Ramos (cell line): ENCODE results near the gene RFT1.

Experiments used
- in situ Hi-C: fragments of 300-500 bp; cut with MboI; formaldehyde crosslinking; loops from one replicate; pipeline ENCODE4 v1.14.3; 2022; ENCODE audit warnings: low sequenced_read_pairs; ENCODE audit not compliant: unreplicated experiment

Gene RFT1, protein sequence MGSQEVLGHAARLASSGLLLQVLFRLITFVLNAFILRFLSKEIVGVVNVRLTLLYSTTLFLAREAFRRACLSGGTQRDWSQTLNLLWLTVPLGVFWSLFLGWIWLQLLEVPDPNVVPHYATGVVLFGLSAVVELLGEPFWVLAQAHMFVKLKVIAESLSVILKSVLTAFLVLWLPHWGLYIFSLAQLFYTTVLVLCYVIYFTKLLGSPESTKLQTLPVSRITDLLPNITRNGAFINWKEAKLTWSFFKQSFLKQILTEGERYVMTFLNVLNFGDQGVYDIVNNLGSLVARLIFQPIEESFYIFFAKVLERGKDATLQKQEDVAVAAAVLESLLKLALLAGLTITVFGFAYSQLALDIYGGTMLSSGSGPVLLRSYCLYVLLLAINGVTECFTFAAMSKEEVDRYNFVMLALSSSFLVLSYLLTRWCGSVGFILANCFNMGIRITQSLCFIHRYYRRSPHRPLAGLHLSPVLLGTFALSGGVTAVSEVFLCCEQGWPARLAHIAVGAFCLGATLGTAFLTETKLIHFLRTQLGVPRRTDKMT

DNA sequence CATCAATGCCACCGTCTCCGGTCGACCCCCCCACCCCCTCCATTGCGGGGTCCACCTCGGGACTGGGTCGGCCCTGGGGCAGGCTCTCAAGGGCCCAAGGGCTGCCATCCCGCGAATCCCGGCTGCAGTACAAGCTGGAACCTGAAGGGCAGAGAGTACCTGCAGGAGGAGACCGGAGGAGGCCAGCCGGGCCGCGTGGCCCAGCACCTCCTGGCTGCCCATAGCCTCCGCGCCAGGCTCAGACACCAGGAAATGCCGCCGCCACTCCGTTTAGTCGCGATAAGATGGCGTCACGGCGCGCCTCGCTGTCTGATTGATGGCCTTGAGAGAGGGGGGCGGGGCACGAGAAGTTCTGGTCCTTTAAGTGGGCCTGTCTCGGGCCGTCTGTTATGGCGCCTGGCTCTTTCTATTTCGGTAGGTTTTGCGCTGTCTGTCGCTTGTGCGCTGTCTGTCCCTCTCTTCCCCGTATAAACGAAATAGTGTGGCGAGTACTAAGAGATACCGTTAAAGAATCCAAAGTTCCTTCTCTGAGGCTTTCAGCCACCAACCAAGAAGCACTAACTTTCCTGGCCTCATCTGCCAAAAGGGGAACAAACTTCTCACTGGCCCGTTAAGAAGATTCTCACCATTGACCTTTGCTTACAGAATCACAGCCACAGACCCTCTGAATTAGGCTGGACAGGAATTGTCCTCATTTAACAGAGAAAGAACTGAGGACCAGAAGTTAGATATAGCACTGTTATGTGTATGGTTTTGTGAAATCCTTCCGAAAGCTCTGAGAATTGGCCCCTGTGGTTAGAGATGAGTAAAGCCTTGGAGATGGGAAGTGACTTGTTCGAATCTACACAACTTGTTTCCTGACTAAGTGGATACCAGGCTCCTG, at the start of gene RFT1:
Gene RFT1 (minus strand): TSS at position 257 of the 883 bp plus-strand sequence. CDS start 35 bp downstream, at position 222.
- in situ Hi-C loops = loop anchor here (5.0 kb wide), 1 partner anchor 67 kb away; no protein-coding TSS in a partner anchor

DNA sequence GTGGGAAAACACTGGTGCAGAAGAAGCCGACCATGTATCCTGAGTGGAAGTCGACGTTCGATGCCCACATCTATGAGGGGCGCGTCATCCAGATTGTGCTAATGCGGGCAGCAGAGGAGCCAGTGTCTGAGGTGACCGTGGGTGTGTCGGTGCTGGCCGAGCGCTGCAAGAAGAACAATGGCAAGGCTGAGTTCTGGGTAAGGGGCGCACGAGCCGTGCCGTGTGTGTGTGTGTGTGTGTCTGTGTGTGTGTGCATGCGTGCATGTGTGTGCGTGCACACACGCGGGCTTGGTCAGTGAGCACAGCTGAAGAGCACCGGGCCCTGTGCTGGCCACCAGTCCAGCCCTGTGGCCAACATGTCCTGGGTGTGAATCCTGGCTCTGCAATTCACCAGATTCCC, 49.3 kb upstream of the RFT1 start:
- in situ Hi-C loops = no loop called here

DNA sequence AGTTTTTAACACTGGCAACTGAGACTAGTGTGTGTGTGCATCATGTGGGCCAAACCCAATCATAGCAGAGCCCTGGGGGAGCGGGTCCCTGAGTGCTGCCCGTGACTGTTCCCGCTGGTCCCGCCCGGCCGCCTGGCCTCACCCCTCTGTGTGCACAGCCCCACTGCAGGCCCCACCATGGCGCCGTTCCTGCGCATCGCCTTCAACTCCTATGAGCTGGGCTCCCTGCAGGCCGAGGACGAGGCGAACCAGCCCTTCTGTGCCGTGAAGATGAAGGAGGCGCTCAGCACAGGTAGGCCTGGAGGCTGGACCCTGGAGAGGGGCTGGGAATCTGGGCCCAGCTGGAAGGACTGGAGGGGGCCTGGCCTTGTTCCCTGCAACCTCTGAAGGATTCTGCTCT, 48.0 kb upstream of the RFT1 start:
- in situ Hi-C loops = no loop called here

DNA sequence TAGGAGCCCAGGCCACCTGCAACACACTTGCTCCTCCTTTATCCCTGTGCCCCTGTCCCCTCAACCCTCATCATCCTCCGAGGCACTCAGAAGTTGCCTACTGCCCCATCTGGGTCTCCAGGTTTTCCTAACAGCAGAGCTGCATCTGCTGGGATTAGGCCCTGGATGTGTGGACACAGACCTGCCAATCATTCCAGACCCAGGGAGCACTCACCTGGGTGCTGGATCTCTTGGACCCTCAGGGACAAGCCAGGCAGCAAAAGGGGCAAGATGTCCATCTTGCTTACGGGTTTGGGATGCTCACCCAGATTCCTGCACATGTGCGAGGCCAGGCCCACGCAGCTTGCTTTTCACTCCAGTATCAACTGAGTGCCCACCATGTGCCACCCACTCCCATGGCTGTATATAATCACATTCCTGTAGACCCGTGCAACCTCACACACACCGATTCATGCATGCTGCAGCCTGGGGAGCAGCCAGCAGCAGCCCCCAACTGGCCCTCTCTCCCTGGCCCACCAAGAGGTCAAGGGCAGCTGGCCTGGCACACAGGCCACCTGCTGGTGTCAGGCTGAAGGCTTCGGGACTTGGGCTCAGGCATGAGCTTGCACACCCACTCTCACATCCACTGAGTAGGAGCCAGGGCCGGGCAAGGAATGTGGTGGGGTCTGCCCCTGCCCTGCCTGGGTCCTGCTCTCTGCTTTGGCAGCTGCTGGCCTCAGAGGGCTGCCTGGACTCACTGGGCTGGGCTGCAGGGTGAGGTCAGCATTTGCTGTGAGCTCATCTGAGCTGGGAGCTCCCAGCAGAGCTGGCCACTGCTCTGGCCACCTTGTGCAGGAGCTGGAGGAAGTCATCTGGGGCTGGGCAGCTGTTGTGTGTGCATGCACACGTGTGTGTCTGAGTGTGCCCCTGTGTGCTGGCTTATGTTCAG, 45.6 kb upstream of the RFT1 start:
- in situ Hi-C loops = no loop called here

DNA sequence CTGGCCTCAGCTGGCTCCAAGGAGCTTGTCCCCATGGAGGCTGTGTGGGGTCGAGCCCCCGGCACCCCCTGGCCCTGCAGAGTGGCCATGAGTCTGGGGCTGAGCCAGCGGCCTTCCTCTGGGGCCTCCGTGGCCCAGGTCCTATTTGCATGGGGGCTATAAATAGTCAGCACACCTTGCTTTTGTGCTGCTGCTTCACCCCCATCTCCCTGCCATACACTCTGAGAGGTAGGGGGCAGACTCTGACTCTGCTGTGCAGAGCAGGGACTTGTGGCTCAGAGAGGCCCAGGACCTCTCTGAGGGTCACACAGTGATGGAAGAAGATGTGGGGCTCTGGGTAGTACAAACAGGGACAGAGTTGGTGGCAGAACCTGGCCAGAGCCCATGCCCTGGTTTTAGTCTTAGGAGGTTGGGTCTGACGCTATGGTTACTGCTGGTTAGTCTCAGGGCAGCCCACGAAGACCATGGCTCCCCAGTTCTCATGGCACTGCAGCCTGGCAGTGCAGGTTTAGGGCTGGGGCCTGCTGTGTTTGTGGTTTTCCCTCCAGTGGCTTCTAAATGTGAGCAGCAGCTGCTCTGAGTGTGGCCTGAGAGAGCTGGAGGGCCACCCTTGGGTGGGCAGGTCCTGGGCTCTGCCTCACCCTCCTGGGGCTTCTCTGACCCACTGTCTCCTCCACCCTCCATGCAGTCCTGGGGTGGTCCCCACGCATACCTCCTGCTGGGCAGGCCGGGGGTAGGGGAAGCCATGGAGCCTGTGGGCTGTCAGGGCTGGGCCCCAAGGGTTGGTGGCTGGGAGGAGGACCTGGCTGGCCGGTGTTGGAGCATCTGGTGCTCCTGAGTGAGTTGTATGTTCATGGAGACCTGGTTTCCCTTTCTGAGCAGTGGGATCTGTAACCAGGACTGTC, 44.4 kb upstream of the RFT1 start:
- in situ Hi-C loops = loop anchor here (25.0 kb wide), 1 partner anchor 937 kb away; the partner anchor contains the start of genes PPM1M, TLR9 and TWF2

DNA sequence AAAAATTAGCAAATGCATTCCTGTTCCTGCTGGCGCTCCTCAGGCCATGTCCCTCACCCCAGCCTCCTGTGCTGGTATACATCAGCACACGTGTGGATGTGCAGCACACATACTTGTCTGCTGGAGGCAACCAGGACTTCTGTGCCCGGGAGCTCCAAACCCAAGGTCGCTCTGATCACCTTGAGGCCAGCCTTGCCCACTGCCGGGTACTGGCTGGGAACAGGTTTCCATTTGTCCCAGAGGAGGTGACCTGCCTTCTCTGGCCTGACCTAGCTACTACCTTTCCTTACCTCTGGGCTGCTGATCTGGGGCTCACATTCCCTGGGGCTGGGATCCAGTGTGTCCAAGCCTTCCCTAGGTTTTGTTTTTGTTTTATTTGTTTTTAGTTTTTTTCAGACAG, 42.9 kb upstream of the RFT1 start:
- in situ Hi-C loops = loop anchor here (25.0 kb wide), 1 partner anchor 936 kb away; the partner anchor contains the start of genes PPM1M, TLR9 and TWF2

DNA sequence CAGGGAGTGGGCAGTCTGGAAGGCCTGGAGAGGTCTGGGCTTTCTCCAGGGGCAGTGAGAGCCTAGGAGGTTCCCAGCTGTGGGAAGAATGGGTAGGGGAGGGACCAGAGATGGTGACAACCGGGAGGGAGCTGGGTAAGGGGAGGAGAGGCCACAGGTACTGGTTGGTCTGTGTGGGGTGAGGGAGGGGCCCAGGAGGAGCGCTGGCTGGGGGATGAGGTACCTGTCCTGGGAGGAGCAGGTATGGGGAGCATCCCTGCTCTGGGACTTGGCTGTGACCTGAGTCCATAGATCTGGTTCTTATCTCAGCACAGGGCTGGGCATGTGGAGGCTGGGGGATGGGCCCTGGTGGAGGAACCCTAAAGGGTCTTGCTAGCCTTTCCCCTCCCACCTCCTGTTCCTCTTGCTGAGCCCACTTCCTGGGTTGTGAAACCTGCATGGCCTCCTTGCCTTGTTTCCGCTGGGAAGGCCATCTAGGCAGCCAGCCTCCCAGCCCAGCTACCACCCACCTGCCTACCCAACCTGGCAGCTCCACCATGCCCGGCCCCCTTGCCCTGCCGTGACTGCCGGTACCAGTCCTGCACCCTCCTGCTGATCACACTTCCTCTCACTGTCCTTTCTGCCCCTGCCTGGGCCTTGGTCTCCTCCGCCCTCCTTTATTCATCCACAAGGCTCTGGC, 41.7 kb upstream of the RFT1 start:
- in situ Hi-C loops = loop anchor here (25.0 kb wide), 1 partner anchor 935 kb away; the partner anchor contains the start of genes PPM1M, TLR9 and TWF2

DNA sequence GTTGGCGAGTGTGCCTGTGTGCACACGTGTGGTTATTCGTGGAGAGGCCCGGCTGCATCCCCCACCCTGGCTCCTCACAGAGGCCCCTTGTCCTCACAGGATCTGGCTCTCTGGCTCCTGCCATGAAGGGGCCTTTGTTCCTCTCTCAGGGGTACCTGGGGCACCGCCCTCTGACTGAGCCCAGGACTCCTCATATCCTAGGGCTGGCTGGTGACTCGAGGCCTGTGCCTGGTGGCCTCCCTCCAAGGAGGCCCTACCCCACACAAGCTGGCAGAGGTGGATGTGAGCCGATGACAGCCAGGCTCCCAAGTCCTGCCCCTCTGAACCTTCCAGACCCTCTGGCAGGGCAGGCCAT, 40.8 kb upstream of the RFT1 start:
- in situ Hi-C loops = loop anchor here (25.0 kb wide), 1 partner anchor 934 kb away; the partner anchor contains the start of genes PPM1M, TLR9 and TWF2

DNA sequence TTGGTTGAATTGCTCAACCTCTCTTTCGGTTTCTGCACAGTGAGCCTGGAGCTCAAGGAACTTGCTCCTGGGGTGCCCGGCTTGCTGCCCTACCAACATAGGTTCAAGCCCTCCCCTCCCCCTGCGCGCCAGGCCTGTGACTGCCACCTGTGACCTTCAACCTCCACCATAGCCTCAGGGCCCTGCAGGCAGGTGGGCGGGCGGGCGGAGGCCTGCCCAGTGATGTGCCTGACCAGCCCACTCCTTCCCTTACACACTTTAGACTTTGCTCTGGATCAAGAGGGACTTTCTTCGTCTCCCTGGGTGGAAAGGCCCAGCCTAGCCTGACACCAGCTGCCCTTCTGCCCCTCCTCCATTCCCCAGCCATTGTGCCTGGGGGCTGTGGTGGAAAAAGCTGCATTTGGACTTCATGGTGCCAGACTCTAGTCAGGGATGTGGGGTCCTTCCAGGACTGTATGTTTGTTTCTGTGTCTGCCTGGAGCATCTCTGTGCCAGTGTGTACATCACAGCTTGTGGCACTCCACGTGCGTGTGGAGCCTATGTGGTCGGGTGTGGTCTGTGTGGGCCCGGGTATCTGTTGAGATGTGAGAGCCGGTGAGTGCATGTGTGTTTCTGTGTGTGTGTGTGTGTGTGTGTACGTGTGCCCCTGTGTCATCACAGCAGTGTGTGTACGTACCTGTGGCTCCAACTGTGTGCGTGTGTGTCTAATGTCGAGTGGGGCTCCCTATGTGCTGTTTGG, 40.3 kb upstream of the RFT1 start:
- in situ Hi-C loops = loop anchor here (25.0 kb wide), 1 partner anchor 933 kb away; the partner anchor contains the start of genes PPM1M, TLR9 and TWF2

DNA sequence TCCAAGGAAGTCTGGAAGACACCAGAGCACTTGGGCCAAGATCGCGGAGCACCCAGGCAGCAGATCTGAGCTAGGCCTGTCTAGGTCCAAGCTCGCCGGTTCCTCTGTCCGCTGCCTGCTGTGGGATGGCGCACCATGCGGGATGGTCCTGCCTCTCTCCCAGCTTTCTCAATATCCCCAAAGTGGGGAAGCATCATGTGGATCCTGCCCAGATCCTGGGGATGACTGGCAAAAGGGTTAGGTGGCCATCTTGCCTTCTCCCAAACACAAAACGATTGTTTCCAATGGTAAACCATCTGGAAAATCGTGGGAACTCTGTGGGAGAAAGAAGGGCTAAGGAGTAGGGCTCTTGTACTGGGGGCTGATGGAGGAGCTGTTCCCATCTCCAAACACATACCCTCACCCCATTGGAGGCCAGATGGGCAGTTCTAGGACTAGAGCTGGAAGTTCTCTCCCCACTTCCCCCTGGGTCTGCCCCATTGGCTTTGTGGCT, 39.6 kb upstream of the RFT1 start:
- in situ Hi-C loops = loop anchor here (25.0 kb wide), 1 partner anchor 933 kb away; the partner anchor contains the start of genes PPM1M, TLR9 and TWF2

DNA sequence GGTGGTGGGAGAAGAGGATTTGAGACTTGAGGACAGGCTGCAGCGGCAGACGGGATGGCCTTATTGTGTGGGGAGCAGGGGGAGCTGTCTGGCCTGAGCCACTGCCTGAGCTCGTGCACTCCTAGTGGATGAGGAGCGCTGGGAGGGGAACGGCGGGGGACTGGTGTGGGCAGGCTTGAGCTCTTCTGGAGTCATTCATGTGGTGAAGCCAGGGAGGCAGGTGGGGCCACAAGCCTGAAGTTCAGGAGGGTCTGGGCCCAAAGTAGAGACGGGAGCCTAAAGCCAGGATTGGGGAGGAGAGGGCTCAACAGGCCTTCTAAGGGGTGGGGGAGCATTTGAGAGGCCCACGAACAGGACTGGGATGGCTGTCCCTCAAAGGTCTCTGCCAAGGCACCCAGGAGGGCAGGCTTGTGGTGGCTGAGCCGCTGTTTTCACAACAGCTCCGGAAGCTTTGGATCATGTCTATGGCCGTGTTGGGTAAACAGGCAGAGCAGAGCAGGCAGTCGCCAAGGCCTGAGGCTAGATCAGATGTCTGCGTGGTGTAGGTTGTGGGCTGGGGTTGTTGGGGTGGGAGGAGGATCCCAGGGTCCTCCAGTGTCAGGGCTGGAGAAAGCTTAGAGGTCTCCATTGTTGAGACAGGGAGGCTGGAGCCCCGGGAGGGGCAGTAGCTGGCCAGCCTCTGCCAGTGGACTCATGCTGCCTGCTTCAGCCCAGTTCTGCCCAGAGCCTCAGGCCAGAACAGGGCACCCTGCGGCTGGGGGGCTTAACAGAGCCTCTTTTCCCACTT, 39.0 kb upstream of the RFT1 start:
- in situ Hi-C loops = loop anchor here (25.0 kb wide), 1 partner anchor 932 kb away; the partner anchor contains the start of genes PPM1M, TLR9 and TWF2

DNA sequence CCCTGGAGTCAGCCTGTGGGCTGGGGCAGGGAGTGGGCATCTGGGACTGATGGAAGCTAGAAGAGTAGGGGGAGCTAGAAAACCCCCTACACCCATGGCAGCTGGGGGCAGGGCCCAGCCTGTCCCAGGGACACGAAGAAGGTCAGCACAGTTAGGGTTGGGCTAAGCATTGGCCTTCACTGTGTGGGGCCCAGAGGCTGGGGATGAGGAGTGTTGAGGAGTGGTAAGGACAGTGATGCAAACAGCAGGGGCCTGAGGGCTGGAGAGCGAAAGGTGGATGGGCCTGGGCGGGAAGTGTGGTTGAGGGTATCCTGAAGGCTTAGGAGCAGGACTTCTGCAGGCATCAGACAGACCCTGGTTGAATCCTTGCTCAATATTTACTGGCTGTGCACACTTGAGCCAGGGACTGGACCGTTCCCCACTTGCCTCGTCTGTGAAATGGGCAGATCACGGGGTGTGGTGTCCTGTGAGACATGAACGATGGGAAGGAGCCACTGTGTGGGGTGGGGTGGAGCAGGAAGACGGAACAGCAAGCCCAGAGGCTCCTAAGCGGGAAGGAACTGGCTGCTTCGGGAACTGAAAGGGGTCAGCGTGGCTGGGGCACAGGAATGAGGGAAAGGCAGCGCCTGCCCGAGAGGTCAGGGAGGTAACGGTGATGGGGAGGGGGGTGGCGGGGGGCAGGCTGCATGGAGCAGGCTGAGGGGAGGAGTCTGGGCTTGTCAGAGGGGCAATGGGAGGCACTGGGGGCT, 38.1 kb upstream of the RFT1 start:
- in situ Hi-C loops = loop anchor here (25.0 kb wide), 1 partner anchor 931 kb away; the partner anchor contains the start of genes PPM1M, TLR9 and TWF2

DNA sequence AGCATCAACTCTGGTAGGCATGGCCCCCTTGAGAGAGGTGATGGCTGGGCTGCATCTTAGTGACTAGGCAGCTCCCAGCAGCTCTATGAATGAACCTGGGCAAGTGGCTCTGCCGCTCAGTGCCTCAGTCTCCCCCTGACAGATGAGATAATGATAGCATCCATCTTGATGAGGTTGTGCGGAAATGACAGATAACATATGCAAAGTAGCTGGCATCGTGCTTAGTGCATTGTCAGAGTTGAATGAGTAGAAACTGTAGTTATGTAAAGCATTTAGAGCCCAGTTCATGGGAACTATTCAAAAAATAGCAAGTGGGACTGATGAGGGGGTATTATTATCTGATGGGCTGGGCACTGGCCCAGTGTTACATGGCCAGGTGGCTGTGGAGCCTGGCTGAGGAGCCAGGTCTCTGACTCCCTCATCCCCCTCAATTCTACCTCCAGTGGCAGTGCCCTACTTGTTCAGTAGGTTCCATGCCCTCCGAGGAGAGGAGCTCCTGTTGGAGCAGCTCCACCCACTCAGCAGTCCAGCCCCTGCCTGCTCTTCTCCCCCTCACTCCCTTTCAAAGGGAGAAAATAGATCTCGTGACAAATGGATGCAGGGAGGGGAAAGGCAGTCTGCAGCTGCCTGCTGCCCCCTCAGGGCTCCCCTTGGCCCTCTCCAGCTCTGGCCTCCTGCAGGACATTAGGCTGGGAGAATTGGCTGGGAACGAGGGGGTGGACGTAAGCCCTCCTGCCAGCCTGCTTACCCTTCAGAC, 37.4 kb upstream of the RFT1 start:
- in situ Hi-C loops = loop anchor here (25.0 kb wide), 1 partner anchor 930 kb away; the partner anchor contains the start of genes PPM1M, TLR9 and TWF2

DNA sequence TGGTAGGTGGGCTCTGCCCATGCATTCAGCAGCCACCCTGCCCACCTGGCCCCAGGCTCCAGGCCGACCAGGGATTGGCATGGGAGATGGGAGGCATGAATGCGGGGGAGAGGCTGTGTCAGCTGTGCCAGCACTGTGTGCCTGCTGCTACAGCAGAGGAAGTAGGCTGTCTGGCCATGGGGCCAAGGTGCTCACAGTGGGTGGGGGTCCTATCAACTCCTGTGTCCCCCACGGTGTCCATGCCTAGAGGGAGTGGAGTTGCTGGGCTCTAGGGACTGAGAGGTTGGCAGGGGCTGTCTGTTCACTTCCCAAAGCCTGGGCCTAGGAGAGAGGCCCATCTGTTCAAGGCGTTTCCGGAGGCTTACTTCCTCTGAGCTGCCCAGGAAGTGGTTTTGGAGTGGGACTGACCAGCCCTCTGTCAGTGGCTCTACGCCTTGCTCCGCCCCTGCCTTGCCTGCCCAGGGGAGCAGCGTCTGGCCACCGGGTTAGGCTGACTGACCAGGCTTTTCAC, 36.6 kb upstream of the RFT1 start:
- in situ Hi-C loops = loop anchor here (25.0 kb wide), 1 partner anchor 930 kb away; the partner anchor contains the start of genes PPM1M, TLR9 and TWF2
